RPMI8226 (cell line): ENCODE data around the gene STARD3NL.
"Not testable (repeated sequence)": the region's sequence is repeated elsewhere in the genome, so short reads cannot be mapped to it uniquely, and the experiment has no call there.

Experiments
- DNase-seq: peaks from one replicate; pipeline ENCODE4 v3.0.0-alpha.2; 2015

STARD3NL gene, protein sequence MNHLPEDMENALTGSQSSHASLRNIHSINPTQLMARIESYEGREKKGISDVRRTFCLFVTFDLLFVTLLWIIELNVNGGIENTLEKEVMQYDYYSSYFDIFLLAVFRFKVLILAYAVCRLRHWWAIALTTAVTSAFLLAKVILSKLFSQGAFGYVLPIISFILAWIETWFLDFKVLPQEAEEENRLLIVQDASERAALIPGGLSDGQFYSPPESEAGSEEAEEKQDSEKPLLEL

DNA sequence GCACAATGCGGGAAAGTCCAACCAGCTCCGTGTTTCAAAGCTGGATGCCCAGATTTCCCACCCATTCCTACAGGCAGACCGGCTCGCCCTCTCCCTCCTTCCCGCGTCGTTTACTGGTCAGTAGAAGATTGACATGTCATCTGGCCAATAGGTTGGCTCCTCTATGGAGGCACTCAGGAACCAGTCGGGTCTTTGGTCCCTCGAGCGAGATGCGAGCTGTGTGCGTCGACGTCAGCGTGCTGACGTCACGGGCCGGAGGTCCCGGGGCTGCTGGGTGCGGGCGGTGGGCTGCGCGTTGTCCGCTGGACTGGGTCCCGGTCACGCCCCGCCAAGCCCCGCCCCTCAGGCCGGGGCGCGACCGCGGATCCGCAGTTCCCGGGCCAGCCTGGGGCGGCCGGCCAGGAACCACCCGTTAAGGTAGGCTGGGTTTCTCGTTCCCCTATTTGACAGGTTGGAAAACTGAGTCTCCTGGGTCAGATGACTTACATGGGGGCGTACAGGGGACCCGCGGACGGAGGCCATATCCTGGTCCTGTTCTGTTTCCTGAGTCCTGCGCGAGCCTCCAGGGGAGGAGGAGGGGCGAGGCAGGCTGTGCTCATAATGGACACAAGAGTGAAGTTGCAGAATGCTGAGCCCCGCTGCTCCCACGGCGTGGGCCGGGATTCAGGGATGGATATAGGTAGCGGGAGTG, at the start of gene STARD3NL:
TSS of gene STARD3NL (plus strand) at position 242 of the 691 bp plus-strand sequence. CDS start 29,260 bp downstream, outside the sequence.
- DNase-seq: peak; percentile 96

DNA sequence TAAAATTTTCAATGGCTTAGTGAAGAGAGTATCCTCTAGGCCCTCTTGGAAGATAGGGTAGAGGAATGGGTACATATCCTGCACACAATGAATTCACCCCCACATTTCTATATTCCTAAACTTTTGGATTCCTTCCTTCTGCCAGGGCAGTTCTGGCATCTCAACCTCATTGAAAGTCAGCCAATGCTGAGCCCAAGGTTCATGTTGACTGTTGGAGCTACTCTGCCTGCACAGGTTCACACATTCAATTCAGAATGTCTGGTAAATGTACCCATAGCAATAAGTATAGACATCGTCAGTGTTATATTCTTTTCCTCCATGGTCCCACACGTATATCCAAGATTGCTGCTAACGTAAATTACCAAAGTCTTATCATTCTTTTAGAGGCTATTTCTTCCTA, 48.9 kb upstream of the STARD3NL start:
- DNase-seq: no peak

DNA sequence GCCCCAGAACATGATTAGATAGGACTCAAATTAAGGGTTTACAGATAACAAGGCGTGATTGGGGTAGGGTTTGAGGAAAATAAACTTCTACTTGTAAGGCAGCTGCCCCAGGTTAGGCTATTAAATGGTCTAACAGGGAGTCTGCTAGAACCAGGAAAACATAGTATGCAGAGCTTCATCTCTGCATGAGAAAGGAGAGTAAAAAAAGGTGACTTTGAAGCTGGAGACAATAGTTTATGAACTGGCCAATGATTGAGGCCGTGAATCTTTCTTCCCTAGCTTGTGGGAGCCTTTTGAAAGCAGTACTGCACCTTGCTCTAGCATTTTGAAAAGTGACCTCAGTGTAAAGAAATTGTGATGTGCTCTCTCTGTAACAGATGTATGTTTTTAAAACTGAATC, 48.5 kb upstream of the STARD3NL start:
- no peak for DNase-seq

DNA sequence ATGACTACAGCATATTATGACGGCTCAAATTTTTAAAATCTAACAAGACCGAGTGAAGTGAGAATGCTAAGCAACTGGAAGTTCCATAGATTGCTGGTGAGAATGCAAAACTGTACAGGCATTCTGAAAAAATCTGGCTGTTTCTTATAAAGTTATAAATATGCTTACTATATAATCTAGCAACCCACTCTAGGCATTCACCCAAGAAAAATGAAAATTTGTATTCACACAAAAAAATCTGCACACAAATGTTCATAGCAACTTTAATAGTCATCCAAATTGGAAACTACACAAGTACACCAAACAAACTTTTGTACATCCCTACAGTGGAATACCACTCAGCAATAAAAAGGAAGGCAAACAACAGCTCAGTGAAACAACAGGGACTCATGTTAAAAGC, 39.9 kb upstream of the STARD3NL start:
- DNase-seq: no peak

DNA sequence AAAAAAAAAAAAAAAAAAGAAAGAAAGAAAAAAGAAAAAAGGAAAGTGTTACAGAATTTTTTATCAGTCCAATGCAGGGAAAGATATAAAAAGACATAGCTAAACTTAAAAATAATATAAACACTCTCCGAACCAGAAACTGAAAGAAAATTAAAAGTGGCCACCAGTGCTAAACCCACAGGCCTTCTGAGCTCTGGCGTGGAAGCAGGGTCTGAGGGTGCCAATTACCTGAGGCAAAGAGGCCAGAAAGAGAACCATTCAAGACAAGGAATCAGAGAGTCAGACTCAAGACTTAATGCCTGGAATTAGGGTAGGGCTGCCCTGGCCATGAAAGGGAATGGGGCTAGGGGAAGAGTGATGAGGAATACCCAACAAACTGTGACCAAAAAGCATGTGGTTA, 36.9 kb upstream of the STARD3NL start:
- DNase-seq: no peak

DNA sequence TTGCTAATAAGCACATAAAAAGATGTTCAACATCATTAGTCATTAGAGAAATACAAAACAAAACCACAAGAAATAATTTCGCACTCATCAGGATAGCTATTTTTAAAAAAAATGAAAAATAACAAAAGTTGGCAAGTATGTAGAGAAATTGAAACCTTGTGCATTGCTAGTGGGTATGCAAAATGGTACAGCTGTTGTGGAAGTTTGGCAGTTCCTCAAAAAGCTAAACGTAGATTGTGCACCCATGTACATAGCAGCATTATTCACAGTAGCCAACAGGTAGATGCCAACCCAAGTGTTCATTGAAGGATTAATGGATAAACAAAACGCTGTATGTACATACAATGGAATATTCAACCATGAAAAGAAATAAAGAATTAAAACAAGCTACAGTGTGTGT, 35.3 kb upstream of the STARD3NL start:
- DNase-seq: peak; percentile 43

DNA sequence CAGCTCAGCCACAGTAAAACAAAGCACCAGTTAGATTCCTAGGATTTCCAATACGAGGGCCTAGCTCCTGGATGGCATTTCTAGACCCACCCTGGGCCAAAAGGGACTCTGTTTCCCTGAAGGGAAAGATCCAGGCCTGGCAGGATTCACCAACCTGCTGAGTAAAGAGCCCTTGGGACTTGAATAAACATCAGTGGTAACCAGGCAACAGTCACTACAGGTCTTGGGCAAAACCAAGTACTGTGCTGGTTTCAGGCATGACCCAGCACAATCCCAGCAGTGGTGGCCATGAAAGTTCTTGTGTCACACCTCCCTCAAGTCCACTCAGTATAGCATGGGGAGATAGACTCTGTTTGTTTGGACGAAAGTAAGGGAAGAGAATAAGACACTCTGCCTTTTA, 31.0 kb upstream of the STARD3NL start:
- no peak for DNase-seq

DNA sequence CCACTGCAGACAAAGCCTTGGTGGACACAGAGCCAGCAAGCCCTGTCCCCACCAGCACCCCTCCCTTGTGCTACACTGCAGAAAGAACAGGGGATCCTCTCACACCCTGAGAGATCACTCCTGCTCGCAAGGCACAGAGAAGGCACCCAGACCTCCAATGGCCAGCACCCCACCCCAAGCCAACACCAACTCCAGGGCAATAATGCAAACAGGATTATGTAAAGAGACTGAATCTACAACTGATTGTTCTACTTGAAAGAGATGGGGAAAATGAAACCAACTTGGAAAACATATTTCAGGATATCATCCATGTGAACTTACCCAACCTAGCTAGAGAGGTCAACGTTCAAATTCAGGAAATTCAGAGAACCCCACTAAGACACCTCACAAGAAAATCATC, 26.5 kb upstream of the STARD3NL start:
- DNase-seq: no peak

DNA sequence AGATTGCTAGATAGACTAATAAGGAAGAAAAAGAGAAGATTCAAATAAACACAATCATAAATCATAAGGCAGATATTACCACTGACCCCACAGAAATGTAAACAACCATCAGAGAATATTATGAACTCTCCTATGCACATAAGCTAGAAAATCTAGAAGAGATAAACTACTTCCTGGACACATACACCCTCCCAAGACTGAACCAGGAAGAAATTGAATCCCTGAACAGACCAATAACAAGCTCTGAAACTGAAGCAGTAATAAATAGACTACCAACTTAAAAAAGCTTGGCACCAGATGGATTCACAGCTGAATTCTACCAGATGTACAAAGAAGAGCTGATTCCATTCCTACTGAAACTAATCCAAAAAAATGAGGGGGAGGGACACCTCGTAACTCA, 24.5 kb upstream of the STARD3NL start:
- DNase-seq: no peak

DNA sequence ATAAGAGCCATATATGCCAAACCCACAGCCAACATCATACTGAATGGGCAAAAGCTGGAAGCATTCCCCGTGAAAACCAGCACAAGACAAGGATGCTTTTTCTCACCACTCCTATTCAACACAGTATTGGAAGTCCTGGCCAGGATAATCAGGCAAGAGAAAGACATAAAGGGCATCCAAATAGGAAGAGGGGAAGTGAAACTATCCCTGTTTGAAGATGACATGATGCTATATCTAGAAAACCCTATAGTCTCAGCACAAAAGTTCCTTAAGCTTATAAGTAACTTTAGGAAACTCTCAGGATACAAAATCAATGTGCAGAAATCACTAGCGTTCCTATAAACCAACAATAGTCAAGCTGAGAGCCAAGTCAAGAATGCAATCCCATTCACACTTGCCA, 23.8 kb upstream of the STARD3NL start:
- DNase-seq: no peak

DNA sequence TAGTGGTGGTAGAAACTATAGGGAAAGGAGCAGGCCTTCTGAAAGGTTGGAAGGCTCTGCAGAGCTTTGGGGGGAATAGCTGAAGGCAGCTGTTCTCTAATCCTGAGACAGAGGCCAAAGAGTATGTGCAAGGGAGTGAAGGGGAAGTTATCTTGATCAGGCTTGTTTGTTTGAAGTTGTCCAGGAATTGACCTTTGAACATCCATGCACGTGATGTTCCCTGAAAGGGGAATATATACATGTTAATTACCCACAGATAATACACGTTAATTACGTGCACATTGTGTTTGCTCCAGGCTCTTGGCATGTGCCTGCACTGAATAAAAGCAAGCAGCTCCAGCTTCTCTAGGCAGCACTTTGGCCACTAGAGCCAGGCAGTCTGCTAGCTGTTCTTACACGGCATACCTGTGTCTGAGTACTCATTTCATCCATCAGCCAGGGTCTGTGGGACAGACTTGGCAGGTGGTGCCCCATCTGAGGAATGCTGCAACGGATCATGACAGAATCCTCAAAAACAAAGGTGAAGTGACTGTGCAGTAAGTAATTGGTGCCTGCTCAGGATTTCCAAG, 18.0 kb upstream of the STARD3NL start:
- DNase-seq: no peak

DNA sequence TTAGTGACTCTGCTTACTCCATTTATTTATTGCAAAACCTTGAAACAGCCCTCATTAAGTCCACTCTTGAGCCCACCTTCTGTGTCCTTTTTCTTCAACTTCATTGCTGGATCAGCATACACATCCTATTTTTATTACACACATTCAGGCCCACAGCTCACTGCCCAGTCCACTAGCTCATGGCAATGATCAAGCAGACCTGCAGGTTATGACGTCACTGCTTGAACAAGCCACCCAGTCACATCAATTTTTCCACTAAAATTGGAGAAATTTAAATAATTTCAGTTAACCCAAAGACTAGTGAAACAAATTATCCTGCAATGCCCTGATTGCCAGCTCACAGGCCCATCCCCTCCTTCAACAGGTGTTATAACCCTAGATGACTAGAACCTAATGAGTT, 16.0 kb upstream of the STARD3NL start:
- DNase-seq: no peak

DNA sequence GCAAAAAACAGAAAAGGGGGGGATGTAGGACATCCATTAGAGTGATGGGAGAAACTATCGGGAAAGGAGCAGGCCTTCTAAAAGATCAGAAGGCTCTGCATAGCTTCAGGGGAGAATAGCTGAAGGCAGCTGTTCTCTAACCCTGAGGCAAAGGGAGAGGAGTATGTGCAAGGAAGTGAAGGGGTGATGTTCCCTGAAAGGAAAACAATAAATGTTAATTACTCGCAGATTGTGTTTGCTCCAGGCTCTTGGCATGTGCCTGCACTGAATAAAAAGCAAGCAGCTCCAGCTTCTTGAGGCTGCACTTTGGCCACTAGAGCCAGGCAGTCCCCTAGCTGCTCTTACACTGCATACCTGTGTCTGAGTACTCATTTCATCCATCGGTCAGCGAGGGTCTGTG, 14.4 kb upstream of the STARD3NL start:
- DNase-seq: no peak

DNA sequence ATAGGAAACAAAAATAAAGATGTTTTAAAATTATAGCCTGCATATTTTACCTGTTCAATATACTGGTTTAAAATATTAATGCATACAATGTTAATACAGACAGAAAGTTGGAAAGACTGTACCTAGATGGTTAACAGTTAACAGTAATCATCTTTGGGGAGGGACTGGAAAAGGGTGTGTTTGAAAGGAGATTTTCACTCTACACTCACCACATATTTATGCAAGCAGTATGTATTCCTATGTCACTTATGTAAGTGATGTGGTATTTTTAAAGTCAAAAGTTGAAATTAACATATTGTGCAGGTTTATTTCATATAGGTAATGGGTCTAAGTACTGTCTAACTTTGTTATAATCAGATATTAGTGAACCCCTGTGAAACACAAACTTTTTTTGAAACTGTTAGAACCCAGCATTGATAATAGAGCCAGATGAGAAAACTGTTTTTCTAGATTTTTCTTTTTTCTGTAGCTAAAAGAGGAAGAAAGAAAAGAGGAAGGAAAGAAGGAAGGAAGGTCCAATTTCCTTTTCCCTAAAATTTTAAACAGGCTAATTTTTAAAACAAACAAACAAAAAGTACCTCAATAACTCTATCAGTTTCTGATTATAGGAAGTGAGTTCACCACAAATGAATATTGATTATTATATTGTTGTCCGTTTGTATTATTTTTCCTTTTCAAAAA, 9.0 kb upstream of the STARD3NL start:
- DNase-seq: no peak

DNA sequence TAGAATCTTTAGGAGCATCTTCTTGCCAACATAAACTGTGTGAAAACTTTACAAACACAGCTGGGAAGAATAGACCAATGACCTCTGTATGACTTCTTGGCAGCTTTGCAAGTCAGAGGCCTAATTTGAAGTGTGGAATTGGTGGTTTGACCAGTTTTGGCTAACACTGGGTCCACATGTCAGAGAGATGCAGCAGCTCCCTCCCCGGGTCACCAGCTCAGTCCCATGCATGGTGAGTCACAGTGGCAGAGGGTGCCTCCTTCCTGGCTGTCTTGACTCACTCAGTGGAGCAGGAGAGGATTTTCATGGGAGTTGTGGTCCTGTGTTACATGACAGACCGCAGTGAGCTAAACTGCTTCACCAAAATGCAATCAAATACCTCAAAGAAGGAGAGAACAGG, 8.2 kb upstream of the STARD3NL start:
- DNase-seq: peak; percentile 24

DNA sequence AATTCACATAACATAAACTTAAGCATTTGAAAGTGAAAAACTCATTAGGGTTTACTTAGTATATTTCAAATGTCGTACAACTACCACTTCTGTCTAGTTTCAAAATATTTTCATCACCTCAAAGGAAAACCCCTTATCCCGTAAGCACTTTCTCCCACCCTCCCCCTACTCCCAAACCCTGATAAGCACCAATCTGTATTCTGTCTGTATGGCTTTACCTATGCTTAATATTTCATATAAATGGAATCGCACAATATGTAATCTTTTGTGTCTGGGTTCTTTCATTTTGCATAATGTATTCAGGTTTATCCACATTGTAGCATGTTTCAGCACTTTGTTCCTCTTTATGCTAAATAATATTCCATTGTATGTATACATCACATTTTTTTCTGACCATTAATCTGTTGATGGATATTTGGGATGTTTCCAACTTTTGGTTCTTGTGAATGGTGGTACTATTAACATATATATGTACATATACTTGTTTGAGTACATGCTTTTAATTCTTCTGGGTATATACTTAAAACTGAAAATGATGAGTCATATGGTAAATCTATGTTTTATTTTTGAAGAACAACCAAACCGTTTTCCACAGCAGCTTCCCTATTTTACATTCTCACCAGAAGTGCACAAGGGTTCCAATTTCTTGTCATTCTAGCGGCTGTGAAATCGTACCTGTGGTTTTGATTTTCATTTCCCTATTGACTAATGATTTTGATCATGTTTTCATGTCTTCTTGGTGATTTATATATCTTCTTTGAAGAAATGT, 6.2 kb upstream of the STARD3NL start:
- peak; percentile 23 for DNase-seq

DNA sequence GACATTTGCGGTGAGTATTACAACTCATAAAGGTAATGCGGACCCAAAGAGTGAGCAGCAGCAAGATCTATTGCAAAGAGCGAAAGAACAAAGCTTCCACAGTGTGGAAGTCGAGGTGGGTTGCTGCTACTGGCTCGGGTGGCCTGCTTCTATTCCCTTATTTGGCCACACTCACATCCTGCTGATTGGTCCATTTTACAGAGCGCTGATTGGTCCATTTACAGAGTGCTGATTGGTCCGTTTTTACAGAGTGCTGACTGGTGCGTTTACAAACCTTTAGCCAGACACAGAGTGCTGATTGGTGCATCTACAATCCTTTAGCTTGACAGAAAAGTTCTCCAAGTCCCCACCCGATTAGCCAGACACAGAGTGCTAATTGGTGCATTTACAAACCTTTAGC, 2.5 kb upstream of the STARD3NL start:
- DNase-seq: not testable (repeated sequence)

DNA sequence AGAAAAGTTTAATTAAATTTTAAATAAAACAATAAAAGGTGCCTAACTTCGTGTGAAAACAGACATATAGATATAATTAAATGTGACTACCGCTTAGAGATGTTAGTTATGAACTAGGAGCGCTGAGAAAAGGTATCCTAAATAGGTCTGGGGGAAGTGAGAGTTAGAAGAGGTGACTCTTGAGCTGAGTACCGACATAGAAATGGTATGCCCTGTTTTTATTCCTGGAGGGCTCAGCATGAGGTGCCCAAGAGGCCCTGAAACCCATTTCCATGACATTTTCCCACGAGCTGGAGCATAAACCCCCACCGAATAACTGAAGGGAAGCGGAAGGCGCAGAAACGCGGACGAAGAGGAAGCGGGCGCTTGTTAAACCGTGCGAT, 433 bp upstream of the STARD3NL start:
- DNase-seq: no peak

DNA sequence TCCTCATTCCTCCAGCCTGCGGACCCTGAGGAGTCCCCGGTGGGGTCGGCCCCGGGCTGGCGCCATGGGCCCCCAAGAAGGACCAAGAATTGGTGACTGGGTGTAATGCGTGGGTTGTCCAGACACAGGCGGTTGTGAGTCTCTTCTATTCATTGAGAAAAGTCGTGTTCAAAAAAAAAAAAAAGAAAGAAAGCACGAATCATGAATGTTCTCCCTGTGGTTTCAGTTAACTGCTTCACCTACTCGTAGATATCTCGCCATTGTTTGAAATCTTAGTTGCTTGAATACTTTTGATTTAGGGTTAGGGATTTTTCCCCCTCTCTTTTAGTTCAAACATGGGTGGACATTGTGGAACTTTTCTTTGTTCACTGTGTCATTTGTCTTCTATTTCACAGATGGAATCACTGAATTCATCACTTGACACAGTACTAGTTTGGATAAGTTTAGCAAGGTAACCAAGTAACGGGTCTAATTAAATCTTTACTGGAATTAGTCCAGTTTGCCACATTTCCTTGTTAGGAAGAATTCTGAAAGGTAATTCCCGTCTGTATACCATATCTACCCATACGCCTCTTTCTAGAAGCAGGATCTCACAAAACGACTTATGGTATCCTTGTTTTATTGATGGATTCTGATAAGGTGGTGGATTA, 775 bp downstream of the STARD3NL start:
- no peak for DNase-seq

DNA sequence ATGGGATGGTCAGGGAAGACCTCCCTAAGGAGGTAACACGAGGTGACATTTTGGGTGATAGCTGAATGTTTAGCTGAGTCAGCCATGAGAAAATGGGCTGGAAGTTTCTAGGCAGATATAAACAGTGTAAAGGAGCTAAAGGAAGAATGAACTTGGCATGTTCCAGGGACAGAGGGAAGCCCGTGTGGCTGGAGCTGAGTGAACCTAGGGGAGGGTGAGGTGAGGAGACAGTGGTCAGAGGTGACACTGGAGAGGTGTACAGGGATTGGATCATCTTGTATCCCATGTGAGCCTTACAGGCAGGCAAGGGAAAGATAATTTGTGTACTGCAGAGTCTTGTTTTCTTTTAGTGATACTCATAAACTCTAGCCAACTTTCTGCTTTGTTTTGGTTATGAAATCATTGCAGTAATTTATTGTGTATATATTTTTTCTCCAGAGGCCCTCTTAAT, 1.8 kb downstream of the STARD3NL start:
- no peak for DNase-seq

DNA sequence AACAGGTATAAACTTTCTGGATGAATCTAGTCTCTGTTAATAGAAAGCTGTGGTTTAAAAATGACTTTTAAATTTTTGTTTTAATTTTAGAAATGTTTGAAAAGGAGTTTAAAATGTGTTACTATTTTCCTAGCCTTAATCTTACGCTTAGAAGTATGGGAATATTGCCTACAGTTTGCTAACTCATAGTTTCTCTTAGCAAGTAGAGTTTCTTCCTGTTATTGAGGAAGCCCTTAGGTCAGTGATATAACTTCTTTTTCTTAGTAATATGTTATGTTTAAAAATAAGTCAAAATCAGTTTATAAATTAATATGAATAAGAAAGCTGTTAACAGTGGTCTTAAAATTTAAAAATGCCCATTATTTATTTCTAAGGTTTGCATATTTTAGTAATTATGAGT, 3.1 kb downstream of the STARD3NL start:
- no peak for DNase-seq

DNA sequence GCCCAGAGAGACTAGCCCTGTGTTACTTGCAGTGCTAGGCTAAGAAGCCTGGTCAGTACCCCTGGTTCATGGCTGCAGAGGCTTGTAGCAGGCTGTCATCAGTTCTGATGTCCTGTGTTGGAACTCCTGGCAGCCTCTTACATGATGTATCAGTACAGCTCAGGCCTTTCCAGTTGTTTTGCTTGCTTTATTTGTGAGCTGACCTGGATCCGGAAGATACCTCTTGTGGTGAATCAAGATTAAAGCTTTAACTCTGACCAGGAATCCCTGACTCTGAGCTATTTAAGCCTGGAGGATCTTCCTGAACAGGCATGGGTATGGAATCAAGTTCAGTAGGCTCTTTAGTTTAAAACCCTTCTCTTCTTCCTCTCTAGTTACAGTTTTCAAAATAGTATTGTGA, 4.4 kb downstream of the STARD3NL start:
- no peak for DNase-seq
